ENCODE results near the gene KCTD5.
"Not testable (repeated sequence)": the region's sequence is repeated elsewhere in the genome, so short reads cannot be mapped to it uniquely, and the experiment has no call there.

The KCTD5 gene, protein sequence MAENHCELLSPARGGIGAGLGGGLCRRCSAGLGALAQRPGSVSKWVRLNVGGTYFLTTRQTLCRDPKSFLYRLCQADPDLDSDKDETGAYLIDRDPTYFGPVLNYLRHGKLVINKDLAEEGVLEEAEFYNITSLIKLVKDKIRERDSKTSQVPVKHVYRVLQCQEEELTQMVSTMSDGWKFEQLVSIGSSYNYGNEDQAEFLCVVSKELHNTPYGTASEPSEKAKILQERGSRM

DNA sequence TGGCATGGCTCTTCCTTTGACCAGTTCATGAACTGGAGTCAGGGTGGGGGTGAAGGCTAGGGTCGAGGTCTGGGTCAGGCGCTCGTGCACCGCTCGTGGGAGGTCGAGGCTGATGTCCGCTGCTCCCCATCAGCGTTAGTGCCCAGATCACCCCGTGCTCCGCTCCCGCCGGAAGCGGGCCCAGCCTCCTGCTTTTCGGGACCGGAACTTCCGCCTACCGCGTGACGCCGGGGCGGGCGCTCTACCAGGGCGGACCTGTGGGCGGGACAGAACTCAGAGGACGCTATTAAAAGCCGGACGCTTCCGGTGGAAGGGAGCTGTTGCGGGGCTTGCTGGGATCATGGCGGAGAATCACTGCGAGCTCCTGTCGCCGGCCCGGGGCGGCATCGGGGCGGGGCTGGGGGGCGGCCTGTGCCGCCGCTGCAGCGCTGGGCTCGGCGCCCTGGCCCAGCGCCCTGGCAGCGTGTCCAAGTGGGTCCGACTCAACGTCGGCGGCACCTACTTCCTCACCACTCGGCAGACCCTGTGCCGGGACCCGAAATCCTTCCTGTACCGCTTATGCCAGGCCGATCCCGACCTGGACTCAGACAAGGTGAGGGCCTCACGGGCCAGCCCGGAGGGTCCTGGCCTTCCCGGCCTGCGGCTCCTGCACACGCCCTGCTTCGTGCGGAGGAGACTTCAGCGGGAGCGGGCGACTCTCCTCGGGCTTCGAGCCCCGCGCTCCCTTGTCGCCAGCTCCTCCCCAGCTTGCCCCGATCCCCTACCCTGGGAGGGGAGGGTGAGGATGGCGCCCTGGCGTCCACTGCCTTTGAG is at the start of gene KCTD5:
Gene KCTD5 (plus strand): TSS at position 315 of the 813 bp plus-strand sequence. CDS start 26 bp downstream, at position 341.
- peak; percentile 96 for DNase-seq (ENCODE audit: low read depth)

DNA sequence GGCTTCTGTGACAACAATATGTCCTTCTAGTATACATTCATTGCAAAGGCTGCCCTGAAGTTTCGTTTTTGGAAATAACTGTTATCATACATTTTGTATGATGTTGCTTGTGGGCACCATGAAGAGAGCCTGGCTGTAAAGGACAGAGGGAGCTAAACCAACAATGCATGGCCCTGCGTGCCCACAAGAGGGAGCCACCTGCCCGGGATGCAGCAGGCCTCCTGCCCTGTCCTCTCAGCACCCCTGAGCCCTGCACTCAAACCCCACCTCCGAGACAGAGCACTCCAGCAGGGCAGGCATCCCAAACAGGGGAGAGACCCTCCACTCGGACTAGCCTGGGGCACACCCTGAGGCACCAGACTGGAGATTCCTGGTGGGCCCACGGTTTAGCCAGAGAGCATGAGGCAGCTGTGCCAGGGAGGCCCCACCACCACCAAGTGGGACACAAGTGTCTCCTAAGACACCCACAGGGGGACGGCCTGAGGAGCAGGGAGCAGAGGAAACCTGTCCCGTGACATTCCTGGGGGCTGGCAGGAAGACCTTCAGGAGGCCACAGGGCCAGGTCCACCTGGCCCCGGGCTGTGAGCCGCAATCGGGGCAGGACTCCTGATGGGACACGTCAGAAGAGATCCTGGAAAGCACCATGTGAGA is 43.1 kb upstream of the KCTD5 start:
- peak; percentile 44 for DNase-seq (ENCODE audit: low read depth)

DNA sequence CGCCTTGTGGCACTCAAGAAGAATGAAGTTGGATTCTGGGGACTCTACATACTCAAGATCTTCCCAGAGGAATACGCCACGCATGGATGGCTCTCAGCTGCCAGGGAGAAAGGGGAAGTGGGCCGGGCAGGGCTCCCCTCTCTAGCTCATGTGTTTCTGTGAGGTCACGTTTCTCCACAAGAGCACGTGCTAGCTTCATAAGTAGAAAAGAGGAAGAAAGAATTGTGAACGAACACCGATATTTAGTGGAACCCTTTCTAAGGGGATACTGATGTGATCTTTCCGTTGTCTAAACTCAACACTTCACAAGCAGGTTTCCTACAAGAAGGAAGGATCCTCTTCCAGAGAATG is 42.6 kb upstream of the KCTD5 start:
- DNase-seq (ENCODE audit: low read depth): not testable (repeated sequence)

DNA sequence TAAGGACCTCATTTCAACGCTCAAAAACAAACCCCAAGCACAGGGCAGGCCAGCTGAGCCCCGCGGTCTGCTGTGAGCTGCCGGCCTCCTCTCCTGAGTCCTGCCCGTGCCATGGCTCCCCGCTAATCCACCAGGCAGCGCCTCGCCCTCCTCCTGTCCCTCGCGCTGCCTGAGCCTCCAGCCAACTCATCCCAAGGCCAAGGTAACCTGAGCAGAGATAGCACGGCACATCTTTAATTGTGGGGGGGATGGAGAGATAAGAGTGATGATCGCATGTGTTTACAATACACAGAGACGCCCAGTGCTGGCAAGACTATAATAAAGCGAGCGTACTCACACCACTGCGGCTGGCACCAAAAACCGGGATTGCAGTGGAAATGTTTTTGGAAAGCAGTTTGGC is 39.8 kb upstream of the KCTD5 start:
- not testable (repeated sequence) for DNase-seq (ENCODE audit: low read depth)

DNA sequence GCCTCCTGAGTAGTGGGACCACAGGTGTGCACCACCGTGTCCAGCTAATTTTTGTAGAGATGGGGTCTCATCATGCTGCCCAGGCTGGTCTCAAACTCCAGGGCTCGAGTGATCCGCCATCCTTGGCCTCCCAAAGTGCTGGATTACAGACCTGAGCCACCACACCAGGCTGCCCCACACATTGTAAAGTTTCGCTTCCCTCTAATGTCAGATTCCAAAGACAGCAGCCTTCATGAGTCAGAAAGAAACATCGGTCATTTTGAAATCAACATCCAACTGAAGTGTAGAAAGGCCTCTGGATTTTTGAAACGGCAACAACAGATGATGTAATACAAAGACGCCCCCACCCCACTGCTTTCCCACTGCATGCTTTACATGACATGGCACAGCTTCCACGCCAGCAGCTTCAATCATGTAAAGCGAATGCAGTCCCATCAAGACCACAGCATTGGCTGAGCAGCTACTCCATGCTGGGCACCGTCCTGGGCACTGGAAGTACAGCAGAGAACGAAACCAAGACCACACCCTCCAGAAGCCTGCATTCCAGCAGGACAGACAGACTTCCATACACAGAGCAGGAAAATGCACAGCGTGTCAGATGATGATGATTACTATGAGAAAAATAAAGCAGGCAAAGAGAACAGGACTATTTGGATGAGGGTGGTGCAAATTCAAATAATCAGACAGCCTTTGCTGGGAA is 37.4 kb upstream of the KCTD5 start:
- not testable (repeated sequence) for DNase-seq (ENCODE audit: low read depth)

DNA sequence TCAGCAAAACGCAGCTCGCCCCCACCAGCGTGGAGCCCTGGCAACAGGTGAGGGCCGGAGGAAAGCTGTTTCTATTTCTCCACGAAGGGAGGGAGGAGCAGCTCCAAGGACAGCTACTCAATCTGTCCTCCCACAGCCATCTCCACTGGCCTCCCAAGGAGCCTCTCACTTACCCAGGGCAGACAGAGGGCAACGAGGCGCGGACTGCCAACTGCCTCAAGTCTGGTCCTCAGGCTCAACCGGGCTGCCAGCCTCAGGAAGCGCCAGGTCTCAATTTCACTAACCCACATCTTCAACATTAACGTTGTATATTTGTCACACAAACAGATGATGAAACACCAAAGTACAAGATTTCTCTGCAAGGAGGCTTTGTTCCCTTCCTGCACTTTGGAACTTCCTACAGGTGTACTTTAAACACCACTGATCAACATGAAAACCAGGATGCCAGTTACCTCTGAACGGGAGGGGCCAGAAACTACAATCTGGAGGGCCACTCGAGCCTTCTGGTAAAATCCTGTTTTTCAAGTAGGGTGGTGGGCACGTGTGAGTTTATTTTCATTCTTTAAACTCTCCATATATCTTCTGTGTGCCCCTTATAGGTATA is 31.0 kb upstream of the KCTD5 start:
- not testable (repeated sequence) for DNase-seq (ENCODE audit: low read depth)

DNA sequence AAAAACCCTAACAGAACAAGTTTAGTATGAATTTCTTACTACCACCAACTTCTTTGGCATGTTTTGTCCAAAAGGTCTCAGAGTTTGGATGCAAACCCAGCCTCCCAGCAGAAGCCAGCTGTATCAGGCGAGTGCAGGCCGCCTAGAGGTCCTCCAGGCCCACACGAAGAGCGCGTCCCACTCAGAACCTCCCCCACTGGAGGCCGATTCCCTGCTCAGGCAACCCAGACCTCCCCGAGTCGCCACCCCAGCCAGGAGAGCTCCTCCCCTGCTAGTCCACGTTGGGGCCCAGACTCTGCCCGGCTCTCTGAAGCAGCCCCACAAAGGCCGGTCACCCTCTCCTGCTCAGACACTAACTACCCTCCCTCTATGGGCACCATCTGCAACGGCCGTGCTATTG is 28.4 kb upstream of the KCTD5 start:
- DNase-seq (ENCODE audit: low read depth): not testable (repeated sequence)

DNA sequence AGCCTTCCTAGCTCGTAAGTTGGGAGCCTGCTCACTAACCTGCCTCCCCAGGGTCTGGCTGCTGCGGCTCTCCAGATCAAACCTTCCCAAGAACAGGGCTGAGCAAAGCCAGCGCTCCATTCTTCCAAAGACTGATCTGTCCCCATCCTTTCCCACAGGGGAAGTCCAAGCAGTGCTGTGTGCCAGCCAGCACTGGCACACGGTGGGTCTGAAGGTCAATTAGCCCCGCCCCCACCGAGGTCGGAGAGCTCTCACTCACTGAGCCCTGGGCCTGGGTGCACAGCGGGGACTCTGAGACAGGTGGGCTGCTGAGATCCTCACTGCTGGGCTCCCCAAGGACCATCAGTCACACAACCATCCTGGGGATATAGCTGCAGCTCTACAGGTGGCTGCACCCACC is 27.4 kb upstream of the KCTD5 start:
- not testable (repeated sequence) for DNase-seq (ENCODE audit: low read depth)

DNA sequence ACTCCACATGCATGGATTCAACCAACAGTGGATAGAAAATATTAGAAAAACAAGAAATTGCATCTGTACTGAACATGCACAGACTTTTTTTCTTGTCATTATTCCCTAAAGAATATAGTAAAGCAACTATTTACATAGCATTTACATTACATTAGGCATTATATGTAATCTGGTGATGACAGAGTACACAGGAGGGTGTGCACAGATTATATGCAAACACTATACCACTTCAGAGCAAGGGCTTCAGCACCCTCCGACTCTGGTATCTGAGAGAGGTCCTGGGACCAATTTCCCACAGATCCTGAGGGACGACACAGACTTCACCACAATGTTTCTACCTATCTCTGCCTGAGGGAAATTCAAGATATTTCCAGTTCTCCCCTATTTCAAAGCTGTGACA is 25.3 kb upstream of the KCTD5 start:
- no peak for DNase-seq (ENCODE audit: low read depth)

DNA sequence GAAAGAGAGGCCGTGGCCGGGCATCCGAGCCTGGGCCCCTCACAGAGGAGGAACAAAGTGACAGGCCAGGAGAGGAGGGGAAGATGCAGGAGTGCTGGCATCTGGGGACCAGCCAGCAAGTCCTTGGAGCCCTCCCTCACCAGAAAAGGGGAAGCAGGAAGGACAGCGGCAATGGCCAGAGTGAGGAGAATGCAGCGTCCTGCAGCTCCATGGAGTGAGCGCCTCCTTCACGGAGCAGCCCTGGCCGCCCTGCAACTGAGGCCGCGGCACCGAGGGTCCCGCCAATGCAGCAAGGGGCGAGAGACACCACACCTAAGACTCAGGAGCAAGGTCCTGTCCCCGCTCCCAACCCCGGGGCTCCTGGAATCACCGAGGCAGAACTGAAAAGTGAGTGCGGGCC is 24.5 kb upstream of the KCTD5 start:
- DNase-seq (ENCODE audit: low read depth): not testable (repeated sequence)

DNA sequence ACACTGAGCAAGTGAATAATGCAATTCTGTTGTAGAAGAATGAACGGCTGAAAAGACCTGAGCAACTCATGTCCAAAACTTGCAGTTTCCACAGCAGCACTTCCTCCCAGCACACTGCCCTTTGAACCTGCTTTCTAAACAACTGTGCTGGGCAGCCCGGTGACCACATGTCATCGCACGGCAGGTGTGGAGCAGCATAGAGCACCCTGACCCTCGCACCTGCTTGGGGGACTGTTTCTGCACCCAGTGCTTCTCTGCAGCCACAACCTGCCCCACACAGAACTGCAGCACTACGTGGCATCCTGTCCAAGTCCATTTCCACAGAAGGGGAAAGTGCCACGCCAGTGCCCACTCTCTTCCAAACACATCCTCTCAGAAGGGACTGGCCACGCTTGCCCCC is 22.8 kb upstream of the KCTD5 start:
- not testable (repeated sequence) for DNase-seq (ENCODE audit: low read depth)

DNA sequence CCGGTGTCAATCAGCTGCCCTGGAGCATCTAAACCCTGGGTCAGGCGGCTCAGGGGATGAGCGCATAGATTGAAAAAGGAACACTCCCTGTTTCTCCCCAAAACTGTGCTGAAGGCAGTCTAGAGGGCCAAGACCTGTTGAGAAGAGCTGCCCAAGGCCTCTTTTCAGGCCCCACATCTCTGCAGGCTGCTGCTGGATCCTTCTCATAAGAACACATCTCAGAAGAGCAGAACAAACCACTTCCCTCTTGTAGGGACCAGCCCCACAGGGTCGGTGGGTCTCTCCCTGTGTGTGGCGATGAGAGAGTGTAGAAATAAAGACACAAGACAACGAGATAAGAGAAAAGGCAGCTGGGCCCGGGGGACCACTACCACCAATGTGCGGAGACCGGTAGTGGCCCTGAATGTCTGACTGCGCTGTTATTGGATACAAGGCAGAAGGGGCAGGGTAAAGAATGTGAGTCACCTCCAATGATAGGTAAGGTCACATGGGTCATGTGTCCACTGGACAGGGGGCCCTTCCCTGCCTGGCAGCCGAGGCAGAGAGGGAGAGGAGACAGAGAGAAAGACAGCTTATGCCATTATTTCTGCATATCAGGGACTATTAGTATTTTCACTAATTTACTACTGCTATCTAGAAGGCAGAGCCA is 22.2 kb upstream of the KCTD5 start:
- not testable (repeated sequence) for DNase-seq (ENCODE audit: low read depth)

DNA sequence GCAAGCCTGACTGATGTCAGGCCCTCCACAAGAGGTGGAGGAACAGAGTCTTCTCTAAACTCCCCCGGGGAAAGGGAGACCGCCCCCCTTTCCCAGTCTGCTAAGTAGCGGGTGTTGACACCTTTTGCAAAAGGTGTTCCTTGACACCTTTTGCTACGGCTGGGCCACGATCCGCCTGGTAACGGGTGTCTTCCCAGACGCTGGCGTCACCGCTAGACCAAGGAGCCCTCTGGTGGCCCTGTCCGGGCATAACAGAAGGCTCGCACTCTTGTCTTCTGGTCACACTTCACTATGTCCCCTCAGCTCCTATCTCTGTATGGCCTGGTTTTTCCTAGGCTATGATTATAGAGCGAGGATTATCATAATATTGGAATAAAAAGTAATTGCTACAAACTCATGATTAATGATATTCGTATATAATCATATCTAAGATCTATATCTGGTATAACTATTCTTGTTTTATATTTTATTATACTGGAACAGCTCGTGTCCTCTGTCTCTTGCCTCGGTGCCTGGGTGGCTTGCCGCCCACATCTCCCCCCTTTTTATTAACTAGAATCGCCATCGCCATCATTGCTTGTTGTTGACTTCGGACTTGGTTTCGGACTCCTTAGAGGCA is 21.5 kb upstream of the KCTD5 start:
- not testable (repeated sequence) for DNase-seq (ENCODE audit: low read depth)

DNA sequence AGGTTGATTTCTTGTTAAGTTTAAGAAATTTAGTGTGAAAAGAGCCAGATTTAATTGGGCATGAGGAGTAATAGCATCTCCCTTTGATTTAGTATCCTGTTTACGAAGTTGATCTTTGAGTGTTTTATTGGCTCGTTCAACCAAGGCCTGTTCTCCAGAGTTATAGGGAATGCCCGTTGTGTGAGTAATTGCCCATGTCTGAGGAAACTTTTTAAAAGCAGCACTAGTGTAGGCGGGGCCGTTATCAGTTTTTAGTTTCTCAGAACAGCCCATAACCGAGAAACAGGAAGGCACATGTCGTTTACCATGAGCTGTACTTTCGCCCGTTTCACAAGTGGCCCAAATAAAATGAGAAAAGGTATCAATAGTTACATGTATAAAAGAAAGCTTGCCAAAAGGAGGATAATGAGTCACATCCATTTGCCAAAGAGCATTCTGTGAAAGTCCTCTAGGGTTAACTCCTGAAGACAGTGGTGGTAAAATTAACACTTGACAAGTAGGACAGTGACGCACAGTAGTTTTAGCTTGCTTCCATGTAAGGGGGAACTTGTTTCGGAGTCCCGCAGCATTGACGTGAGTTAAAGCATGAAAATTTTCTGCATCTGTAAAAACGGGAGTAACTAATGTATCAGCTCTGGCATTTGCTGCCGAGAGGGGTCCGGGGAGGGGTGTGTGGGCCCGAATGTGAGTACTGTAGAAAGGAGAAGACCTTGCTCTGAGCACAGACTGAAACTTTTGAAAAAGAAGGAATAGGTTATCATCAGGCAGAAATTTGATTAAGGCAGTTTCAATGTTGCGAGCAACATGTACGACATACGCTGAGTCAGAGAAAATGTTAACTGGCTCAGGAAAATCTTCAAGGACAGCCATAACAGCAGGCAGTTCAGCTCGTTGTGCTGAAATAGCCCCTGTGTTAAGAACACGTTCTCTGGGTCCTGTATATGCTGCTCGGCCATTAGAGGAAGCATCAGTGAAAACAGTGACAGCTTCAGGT is 18.5 kb upstream of the KCTD5 start:
- peak; percentile 44 for DNase-seq (ENCODE audit: low read depth)

DNA sequence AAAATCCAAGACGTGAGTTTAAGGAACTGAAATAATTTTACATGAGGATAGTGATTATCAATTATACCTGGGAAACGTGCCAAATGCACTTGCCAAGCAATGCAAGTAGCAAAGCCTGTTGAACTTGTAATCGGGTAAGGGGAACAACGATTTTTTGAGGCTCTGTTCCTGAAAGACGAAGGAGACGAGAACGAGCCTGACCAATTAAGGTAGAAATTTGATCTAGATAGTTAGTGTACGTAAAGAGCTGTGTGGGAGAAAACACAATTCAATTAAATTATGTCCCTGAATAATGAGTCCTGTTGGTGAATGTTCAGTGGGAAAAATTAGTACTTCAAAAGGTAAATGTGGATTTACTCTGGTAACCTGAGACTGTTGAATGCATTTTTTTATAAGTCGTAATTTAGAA is 17.7 kb upstream of the KCTD5 start:
- DNase-seq (ENCODE audit: low read depth): no peak

DNA sequence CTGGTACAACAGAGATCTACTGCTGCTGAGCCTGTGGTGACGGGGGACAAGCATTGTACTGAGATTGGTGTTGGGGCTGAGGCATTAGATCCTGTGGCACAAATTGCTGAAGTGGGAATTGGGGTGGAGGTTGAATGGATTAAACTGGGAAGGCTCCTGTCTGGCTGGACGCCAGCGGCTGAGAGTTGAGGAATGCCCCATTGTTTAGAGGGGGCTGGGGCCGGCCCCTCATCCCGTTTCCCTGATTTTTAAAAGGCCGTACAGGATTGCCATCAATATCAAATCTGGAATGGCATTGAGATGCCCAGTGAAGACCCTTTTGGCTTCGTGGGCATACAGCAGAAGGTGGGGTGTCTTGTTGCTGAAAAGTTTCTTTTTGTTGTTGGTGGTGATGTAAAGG is 15.7 kb upstream of the KCTD5 start:
- not testable (repeated sequence) for DNase-seq (ENCODE audit: low read depth)

DNA sequence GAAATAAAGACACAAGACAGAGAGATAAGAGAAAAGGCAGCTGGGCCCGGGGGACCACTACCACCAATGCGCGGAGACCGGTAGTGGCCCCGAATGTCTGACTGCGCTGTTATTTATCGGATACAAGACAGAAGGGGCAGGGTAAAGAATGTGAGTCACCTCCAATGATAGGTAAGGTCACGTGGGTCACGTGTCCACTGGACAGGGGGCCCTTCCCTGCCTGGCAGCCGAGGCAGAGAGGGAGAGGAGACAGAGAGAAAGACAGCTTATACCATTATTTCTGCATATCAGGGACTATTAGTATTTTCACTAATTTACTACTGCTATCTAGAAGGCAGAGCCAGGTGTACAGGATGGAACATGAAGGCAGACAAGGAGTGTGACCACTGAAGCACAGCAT is 12.7 kb upstream of the KCTD5 start:
- not testable (repeated sequence) for DNase-seq (ENCODE audit: low read depth)

DNA sequence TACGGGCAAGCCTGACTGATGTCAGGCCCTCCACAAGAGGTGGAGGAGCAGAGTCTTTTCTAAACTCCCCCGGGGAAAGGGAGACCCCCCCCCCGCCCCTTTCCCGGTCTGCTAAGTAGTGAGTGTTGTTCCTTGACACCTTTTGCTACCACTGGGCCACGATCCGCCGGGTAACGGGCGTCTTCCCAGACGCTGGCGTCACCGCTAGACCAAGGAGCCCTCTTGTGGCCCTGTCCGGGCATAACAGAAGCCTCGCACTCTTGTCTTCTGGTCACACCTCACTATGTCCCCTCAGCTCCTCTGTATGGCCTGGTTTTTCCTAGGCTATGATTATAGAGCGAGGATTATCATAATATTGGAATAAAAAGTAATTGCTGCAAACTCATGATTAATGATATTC is 12.3 kb upstream of the KCTD5 start:
- DNase-seq (ENCODE audit: low read depth): peak; percentile 58

DNA sequence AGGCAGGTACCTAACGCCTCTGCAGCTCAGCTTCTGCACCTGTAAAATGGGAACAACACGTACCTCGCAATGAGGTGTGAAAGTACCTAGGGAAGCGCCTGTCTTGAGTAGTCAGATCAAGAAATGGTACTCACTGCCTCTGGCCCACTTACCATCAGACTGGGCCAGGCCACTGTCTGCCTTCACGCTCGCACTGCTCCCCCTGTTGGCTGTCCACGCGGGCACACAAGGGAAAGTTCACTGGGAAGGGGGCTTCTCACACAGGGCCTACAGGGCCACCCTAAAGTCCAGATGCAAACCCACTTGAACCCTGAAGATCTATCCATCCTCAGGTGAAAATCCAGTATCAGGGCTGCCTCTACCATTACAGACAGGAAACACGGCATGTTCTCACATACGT is 11.1 kb upstream of the KCTD5 start:
- DNase-seq (ENCODE audit: low read depth): not testable (repeated sequence)

DNA sequence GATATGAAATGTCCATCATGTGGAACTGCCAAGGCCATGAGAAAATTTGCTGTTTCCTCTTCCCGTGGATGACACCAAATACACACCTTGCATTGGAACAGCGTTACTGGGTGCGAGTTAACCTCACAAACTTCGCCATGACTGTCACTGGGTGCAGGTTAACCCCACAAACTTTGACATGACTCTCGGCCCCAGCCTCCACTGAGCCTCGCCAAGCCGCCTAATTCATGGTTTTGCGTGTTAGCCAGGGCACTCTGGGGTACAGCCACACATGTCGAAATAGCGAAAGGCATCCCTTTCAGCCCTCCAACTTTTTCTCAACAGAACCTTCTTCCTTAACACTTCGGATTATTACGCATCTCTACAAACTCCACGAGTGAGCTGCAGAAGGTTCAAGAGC is 10.6 kb upstream of the KCTD5 start:
- DNase-seq (ENCODE audit: low read depth): no peak

All from activated T-helper 9 cell treated with anti-CD3 and anti-CD28 coated beads, Interleukin-2, amount 50 U/mL, for 16 hours (primary cell).